ENCODE data around the gene VAC14.

The VAC14 gene

DNA sequence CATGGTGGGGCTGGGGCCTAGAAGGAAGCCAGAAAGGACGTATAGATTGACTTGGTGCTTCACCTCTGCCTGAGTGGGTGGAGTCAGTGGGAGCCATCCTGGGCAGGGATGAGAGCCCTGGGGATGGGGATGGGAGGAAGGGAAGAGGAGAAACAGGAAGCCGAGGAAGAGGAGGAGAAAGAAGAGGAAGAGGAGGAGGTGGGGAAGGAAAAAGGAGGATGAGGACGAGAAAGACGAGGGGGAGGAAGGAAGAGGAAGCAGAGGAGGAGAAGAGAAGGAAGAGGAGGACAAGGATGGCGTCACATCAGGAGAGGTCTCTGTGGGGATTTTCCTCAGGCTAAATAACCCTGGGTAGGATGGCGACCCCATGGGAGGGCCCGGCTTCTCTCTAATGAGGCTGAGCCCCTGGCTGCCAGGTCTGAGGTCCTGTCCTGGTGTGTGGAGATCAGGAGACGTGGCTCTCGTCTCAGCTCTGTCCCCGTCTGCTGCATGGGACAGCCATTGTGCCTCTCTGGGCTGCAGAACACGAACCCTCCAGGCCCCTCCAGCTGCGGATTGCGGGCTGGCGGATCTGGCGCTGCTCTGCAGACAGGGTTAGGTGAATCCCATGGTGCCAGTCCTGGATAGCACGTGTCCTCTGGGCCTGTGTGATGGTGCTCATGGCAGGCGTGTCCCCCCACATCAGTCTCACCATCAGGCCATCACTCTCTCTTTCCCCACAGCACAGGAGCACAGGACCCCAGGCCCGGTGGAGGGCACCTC lies 79.6 kb downstream of the VAC14 start:
- no peak for DNase-seq

DNA sequence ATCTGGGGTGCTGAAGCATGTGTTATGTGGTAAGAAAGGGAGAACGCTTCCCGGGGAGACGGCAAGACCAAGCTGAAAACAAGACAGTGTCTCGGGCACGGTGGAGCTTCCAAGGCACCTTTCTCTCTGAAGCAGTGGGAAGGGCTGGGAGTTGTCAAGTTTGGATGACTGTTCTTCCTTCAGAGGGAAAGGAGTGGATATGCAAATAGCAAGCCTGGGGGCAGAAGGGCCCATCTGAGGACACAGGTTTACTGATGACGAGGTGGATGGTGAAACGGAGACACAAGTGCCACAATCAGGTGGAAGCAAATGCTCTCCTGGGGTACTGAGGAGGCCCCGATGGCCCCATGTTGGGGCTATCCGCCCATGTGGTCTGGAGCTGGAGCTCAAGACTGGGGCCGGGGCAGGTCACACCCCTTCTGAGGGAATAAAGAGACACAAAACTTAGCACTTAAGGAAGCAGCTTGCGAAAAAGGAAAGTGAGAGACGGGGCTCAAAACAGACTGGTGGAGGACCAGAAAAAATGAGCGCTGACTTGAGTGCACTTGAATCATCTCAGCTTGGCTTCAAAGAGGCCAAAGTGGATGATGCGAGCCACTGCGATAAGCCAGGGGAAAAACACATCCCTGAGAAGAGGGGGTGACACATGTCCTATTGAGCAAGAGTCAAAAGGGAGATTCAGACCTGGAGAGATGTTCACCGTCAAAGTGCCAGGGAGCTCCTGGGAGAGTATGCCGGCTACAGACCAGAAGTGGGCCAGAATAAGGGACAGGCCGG lies 80.3 kb downstream of the VAC14 start:
- no peak for DNase-seq

DNA sequence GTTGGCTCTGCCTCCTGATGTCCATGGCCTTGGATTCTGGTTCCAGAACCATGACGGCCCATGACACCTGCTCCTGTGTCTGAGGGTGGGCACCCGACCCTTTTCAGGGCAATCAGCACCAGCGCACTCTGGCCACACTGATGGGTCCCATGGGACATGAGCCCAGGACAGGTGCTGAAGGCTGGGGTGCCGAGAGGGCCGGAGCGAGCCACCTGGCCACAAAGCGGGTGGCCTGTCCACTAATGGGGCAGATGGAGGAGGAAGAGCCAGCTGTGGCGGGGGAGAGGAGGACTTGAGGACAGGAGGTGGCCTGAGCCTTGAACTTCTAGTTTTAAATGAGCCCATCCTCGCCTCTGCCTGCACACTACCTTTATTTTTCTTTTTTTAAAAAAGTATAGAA lies 83.9 kb downstream of the VAC14 start:
- DNase-seq = no peak

DNA sequence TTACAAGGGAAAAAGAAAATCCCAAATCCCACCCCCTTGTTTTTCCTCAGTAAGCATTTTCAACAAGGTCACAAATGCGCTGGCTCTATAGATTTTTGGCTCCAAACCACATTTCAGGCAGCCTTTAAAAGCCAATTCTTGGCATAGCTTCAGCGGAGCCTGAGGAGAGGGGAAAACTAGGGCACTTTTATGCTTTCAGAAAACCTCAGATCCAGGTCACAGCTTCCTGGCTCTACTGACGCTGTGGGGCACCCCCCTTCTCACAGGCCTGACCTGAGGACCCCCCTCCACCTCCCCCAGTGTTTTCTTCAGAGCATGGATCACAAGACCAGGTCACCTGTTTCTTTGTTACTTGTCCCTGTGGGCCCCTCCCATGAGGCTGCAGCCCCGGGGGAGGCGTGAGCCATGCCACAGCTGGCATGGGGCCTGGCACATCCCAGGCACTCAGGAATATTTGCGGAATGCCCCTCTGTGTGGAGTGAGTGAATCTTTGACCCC lies 85.0 kb downstream of the VAC14 start:
- DNase-seq = no peak

DNA sequence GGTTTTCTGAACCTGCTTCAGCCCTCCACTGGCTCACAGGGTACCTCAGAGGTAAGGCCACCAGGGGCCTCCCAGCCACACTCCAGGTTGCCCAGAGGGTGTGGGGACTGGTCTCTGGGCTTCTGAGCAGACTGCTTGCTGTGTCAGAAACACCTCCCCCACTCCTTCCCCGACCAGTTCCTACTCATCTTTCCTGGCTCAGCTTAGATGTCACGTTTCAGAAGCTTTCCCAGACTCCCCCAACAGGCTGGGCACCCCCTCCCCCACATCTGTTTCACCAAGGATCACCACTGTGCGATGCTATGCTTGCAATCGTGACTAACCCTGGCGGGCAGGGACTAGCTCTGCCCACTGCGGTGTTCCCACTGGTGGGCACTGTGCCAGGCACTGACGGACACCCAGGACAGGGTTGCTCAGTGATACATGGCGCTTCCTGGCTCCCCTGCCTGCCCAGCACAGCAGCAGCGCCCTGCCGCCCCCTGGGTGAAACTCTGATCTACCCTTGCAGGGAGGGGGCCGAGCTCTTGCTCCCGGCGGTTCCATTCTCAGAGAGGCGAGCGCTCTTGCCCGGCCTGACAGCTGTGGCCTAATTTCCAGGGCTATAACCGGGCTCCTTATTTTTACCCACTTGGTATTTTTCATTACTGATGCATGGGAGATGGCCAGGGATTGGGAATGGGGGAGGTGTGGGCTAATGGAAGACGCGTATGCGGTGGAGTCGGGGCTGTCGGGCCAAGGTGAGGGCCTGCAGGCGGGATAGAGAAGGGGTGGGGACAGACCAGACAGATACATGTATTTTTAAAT lies 85.7 kb downstream of the VAC14 start:
- DNase-seq = no peak

DNA sequence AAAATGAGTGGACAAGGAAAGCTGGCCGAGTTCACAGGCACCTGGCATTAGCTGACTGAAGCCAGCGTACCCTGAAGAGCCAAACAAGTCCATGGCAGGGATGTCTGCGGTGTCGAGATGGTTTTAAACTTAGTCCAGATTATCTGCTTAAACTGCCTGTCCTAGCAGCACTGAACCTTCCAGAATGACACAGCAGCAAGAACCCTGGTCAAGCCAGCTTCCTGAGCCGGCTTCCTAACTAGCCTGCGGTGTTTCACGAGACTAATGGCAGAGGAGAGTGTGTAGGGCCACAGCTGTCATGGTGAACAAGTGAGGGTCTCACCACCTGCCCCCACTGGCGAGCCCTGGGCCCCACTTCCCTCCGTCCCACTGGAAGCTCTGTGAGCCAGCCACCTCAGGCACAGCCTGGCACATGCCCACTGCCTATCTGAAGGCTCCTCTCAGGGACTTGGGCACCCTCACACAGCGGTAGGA lies 86.3 kb downstream of the VAC14 start:
- DNase-seq = no peak

DNA sequence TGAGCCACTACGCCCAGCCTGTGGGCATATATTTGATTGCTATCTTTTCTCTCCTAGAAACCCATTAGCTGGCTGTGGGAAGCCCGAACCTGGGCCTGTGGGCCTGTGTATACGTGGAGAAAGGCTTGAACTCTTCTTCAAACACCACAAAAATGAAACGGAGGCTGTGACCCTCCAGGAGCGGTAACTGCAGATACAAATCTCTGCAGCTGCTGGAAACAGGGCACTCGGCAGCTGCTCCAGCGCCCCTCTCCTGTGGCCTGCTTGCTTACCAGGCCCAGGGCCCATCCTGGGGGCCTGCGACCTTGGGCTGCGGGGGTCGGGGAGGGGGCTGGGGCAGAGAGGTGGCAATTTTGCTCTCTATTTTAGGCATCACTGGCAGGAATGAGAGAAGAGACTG lies 87.1 kb downstream of the VAC14 start:
- no peak for DNase-seq

DNA sequence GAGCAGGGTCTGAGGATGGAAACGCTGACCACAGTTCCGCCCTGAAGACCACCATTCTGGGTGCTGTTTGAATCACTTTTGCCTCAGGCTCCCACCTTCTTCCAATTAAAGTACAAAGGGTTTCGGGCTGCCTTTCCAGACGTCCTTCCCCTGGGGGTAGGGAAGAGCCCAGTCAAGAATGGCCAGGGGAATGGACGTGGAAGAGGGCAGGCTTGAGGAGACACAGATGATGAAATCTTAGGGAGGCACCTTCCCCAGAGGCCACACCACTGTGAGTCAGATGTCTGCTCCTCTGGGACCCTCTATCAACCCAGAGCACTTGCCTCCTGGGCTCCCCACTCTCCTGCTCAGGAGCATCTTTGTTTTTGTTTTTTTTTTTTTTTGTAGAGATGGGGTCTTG lies 87.6 kb downstream of the VAC14 start:
- no peak for DNase-seq

DNA sequence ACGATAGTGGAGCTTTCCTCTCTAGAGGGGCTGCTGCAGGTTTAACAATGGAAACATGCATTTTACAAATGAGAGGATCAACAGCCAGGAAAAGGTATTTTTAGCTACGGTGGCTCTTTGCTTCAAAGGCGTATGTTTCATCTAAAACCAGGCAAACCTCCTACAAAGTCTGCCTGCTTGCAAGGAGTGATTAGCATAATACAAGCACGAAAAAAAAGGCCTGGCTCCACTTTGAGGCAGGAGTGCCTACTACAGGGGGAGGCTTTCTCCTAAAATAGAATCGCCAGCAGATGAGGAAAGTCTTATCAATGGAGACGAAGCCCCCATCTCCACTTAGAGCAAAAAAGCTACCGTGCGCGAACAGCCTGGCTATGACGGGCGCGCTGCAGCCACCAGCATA lies 88.0 kb downstream of the VAC14 start:
- DNase-seq = no peak

DNA sequence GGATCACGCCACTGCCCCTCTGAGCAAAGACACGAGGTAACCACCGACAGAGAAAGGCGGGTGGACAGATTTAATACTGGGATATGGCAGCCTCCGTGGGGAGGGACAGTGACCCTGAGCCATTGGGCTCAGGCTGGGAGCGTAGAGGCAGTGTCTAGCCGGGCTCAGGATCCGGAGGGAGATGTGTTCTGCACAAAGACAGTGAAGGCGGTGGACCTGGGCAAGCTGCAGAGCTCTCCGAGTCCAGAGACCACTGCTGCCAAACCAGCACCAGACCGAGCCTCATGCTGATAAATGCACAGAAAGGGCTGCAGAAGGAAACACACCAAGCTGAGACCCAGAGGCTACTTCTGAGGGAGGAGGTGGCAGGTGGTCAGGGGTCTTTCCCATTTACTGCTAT lies 88.6 kb downstream of the VAC14 start:
- no peak for DNase-seq

DNA sequence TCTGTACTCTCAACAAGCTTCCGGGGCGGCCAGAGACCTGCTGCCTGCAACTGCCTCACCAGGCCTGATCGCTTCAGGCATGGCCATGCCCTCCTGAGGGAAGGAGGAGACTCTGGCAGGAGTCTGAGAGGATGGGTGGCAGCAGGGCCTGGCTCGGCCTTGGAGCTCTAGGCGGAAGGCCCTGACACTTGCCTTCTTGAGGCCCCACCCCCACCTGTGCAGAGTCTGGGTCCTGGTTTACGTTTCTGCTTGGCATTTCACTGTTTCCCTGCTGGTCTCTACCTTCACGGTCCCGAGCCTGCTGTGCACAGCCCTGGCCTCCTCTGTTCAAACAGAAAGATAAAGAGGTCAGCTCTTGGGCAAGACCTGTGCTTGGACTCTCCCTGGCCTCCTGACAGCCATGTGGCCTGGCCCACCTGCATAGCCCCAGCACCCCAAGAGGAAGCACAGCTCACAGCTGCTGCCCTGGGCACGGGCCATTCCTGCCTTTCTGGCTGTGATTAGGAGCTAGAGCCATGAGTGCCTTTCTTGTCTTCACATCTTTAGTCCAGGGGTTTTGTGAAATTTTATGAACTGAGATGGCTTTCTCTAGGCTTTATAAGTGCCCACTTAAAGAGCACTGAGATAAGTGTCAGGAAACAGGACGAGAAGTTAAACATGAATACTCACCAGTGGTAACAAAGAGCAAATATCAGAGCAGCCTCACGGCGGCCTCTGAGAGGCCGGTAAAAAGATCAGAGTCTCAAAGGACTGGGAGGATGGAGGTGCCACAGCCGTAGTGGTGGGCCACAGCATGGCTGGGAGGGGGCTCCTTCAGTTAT lies 89.5 kb downstream of the VAC14 start:
- DNase-seq = no peak

DNA sequence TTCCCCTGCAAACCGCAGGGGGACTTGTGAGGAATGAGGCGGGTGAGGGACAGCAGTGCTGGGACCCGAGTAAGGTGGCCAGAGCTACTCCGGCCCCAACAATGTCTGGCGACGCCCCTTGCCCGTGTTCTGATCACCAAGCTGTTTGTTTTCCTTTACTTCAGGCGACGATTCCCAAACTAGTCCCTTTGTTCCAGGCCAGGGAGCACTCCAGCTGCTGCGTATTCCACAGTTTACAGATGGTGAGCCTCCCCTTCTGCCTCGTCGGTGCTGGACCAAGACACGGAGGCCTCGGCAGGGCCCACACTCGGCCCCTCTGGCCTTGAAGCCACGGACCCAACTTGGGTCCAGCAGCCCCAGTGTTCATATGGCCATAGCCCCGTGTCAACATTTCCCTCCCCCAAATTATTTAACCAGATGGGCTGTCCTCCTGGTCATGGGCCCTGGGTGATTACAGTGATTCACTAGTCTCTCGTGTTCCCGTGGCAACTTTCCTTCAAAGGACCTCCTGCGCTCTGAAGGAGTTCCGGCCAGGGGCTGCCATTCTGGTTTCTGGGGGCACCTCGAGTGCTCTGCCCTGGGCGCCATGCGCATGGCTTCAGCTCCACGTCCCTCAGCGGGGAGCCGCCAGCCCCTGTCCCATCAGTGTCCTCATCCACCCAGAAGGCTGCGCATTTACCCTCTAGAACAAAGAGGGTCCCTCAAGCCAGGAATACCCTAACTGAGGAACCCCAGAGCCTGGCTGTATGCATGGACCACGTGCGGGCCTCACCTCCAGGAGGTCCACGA lies 90.3 kb downstream of the VAC14 start:
- no peak for DNase-seq

DNA sequence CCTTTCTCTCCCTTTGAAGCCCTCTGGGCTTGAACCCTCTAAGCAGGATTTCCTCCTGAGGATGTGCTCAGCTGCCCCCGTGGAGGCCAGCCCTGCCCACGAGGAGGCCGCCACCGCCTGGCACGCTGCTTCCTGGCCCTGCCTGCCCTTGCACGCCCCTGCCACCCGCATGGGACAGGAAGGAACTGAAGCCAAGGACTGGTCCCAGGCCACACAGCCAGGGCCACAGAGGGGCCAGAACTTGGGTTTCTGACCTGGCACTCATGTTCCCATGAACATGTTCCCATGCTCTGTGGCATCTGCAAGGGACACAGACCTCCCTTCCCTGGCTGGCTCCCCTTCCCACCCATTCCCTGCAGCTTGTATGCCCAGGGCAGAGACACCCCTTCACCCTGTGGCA lies 91.0 kb downstream of the VAC14 start:
- DNase-seq = no peak

DNA sequence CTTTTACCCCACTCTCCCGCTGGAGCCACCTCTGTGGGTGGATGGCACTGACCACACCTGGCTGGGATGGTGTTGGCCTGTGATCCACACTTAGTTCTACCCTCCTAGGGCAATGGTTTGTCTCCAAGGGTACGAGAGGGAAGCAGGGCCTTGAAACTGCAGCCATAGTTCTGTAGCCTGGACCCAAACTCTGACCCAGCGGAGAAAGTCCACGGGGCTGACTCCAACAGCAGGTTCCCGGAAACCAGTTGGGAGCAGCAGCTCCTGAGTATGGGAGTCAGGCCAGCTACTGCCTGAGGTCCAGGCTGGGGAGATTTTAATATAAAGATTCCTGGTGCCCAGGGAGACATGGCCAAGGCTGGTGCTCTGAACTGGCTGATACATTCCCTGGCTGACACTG lies 91.5 kb downstream of the VAC14 start:
- DNase-seq = no peak

DNA sequence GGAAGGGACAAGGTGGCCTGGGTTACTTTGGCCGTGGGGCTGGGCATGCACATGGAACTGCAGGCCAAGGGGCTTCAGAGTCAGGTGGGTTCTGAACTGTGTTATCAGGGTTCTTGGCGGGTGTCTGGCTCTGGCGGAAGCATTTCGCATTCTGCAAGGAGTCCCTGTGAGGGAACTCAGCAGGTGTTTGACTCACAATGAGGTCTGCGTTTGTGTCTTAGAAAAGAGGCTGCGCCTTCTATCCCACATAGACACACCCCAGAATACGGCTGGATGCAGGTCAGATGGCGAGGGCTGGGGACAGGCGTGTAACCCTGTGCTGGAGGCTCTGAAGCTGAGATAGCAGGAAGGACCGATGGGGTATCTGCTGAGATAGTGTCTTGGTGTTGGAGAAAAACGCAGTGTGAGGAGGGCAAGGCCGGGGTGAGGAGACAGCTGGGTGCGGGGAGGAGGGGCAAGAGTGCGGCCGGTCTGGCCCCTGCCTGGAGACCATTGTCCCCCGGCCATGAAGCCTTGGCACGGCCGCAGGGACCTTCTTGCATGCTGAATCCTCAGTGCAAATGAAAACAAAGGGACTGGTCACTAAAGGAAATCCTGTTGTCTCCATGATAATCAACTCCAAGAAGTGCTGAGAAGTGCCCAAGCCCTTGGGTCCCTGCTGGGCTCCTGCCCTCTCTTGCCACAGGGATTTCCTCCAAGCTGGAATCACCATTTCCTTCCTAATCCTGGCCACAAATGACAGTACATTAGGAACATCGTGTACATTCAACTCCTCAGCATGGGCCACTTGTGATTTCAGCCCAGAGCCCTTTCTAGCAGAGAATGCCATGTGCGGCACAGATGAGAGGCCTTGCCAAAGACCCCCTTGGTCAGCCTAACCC lies 92.4 kb downstream of the VAC14 start:
- no peak for DNase-seq

DNA sequence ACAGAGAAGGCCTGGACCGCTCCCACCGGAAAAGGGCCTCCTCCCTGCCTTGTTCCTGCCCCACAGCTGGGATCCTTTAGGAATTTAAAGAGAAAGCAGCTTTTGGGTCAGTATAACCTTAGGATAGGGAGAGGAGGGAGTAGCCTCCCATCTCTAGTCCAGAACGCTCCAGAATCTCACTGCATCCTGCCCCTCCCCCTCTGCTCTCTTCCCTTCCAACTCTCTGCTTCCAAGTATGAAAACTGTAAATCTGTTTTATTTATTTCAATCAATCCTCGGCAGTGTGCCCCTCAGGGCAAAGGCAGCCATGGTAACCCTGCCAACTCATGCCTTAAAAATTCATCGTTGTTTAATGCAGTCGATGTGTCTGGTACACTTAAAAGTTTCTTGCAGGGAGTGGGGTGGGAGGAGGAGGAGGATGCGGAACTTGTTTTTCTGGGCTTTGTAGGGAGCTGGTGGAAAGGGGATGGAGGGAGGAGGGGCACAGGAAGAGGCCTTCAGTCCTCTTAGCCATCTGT lies 94.0 kb downstream of the VAC14 start:
- DNase-seq = no peak

DNA sequence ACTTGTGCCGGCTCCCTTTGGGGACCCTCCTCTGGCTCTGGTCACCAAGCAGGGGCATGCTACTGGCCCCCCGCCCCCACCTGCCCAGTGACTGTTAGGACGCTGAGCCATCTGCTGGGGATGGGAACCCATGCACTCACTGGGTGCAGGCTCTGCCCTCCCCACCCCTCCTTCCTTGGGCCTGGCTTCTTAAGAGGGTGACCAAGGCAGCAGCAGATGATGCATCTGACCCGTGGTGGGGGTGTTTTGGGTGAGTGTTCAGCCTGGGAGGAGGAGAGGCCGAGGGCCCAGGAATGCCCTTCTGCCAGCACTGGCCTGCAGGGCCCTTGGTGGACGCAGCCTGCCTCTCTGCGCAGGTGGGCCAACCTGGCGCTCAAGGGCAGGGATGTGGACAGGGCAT lies 95.9 kb downstream of the VAC14 start:
- no peak for DNase-seq

DNA sequence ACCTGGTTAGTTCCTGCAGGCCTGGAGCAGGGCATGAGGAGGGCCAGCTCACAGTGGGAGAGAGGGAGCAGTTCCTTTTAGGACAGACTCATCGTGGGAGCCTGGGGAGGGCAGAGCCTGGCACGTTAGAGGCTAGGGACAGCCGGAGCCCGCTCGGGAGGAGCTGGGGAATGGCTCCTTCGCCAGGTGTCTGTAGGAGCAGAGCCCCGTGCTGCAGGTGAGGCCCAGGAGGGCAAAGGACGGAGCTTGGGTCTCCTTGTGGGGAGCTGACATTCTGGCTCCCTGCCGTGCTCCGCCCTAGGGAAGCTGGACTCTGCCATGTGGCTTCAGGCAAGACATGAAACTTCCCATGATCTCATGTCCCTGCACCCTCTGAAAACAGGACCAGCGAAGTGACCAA lies 96.4 kb downstream of the VAC14 start:
- DNase-seq = no peak

DNA sequence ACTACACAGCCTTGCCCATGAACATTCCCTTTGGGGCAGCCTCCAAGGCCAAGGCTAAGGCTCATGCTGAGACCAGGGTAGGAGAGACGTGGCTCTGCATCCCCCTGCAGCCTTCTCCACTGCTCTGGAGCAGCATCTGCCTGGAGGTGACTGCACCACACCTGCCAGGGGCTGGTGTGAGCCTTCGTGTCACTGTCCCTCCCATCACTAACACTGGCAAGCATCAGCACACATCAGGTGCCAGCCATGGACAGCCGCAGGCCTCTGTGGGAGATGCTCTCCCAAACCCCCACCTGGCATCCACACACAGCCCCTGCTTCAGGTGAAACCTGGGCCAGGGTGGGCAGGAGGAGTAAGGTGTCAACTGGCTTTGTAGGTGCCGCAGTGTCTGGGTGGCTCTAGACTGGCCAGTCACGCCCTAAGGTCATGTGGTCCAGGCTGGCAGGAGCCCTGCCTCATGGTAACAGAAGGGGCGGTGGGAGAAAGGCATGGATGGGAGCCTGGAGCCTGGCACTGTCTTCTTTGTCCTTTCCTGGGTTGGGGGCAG lies 97.0 kb downstream of the VAC14 start:
- no peak for DNase-seq
